ENCODE data around the gene CDR2. TPM values are rescaled to one million over a fixed set of nuclear protein-coding genes. Genes with fewer than 3 reads are reported as not detected.

Gene CDR2
- total and polyA plus RNA-seq, 2 of the 13 experiments (the other 11 are each of a cell fraction or from before 2014, with no cell fraction given): 59.0 to 78.9 TPM

DNA sequence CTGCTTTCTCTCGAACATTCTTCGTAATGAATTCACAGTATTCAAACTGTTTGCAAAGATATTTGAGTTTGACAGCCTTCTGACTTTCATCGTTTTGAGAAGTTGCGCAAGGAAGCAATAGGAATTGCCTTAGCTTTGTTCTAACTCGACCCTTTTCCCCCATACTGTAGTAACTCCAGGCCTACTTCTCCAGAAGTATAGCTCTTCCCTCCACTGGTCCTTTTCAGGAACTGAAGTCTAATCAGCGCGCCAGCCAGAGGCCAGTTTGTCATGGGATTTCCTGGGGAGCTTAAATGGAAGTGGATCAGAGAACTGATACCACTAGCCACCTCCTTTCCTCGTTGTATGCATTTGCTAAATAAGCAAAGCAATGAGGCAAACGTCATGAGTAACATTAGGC lies 27.9 kb downstream of the CDR2 start:
- no peak overlapping the region for H2AFZ ChIP-seq (ENCODE audit: low read length)
- peaks cover 5% of the 10 kb centered on the region; the same call in 1 of the 2 replicates for H4K20me1 ChIP-seq (ENCODE audit: insufficient read depth, low read length)
- FAIRE-seq: no peak
- no peak overlapping the region for H3K4me3 ChIP-seq (replicated peaks in 1 of 3; ENCODE audit: insufficient read depth in 1 of 3, low read depth in 2 of 3, low read length in 3 of 3)
- in situ Hi-C loops (cut with HindIII; ENCODE audit: extremely low pct_ligation_motif_present, low pct_unique_long_range_greater_than_20kb) (loop anchor here (25.0 kb wide), 2 partner anchors 784 to 1184 kb away; partner anchors contain the start of genes DNAH3 and LDAF1), intact Hi-C loops (cut with micrococcal nuclease; ENCODE audit: unreplicated experiment) (no loop called here)
- H3K27ac ChIP-seq (ENCODE audit: extremely low read length, insufficient read depth, low read length): no peak overlapping the region
- no peak overlapping the region for H3K4me2 ChIP-seq (ENCODE audit: low read depth, low read length)
- ATAC-seq: 0 out of 3 replicates have a peak, but pooled peaks have one; percentile 17
- 83% methylated on average over 9 of the region's 9 CpGs for WGBS (ENCODE audit: low lambda C conversion rate)
- TF ChIP-seq PAF1 (CRISPR knock-in tag; IDR thresholded peaks at IDR 0.05): peak; percentile 19; the same call in 1 of the 2 replicates
- TF ChIP-seq CEBPB (IDR thresholded peaks at IDR 0.05; ENCODE audit: borderline replicate concordance, low read depth, low read length): peak; percentile 87
- TF ChIP-seq CEBPG (CRISPR knock-in tag; IDR thresholded peaks at IDR 0.05): peak; percentile 59
- TF ChIP-seq ZC3H13 (CRISPR knock-in tag; IDR thresholded peaks at IDR 0.05): 0 out of 2 replicates have a peak, but pooled peaks have one; percentile 54
- no peak for TF ChIP-seq CAMTA2 (CRISPR knock-in tag; IDR thresholded peaks at IDR 0.05; ENCODE audit: borderline replicate concordance)
- TF ChIP-seq POLR2AphosphoS5 (IDR thresholded peaks at IDR 0.05; ENCODE audit: low read depth, low read length): 0 out of 2 replicates have a peak, but pooled peaks have one; percentile 1
- H3K79me2 ChIP-seq (ENCODE audit: insufficient read depth, low read length): peaks cover 4% of the 10 kb centered on the region
- TSS peak; percentile 46 for BruUV-seq (replicated peaks)
- H3K4me1 ChIP-seq (ENCODE audit: insufficient read depth, low read length): no peaks in the 10 kb centered on the region
- no peak overlapping the region for H3K9ac ChIP-seq (ENCODE audit: insufficient read depth, low read depth, low read length)
- ChIA-PET POLR2A (interaction anchor here (1.0 to 2.1 kb wide), 2 partner anchors 10 to 27 kb away, joined by 3 to 6 read pairs; no protein-coding TSS in a partner anchor), CTCF (ENCODE audit: low intra/inter-chr PET ratio, low total read pairs) (no interaction called here)
- H3K36me3 ChIP-seq (replicated peaks in 1 of 2; ENCODE audit: control insufficient read depth in 1 of 2, insufficient read depth in 2 of 2, low read length in 2 of 2): peaks cover 39 to 61% of the 10 kb centered on the region in 2 experiments
- H3K27me3 ChIP-seq (ENCODE audit: control insufficient read depth in 1 of 2, insufficient read depth in 2 of 2, low read length in 2 of 2): no peaks in the 10 kb centered on the region
- DNase-seq (ENCODE audit: low spot score): no peak
- H3K9me3 ChIP-seq (ENCODE audit: low read length): no peaks in the 10 kb centered on the region

DNA sequence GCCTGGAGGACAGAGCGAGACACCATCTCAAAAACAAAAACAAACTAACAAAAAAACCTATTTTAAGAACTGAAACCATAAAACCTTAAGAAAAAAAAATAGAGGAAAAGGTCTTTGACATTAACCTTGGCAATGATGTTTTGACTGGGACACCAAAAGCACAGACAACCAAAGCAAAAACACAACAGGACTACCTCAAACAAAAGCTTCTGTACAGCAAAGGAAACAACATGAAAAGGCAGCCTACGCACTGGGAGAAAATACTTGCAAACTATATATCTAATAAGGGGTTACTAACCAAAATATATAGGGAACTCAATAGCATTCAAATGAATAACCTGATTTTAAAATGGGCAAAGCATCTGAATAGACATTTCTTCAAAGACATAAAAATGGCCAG lies 32.3 kb downstream of the CDR2 start:
- Histone ChIP-seq H3K9me3 (ENCODE audit: low read length) (peaks cover 6% of the 10 kb centered on the region), H3K36me3 (replicated peaks in 1 of 2; ENCODE audit: control insufficient read depth in 1 of 2, insufficient read depth in 2 of 2, low read length in 2 of 2) (peaks cover 12 to 22% of the 10 kb centered on the region in 2 experiments), H3K4me2 (ENCODE audit: low read depth, low read length) (no peak overlapping the region), H3K27ac (ENCODE audit: extremely low read length, insufficient read depth, low read length) (no peak overlapping the region), H3K4me3 (replicated peaks in 1 of 3; ENCODE audit: insufficient read depth in 1 of 3, low read depth in 2 of 3, low read length in 3 of 3) (no peak overlapping the region), H3K4me1 (ENCODE audit: insufficient read depth, low read length) (no peaks in the 10 kb centered on the region), H3K27me3 (ENCODE audit: control insufficient read depth in 1 of 2, insufficient read depth in 2 of 2, low read length in 2 of 2) (no peaks in the 10 kb centered on the region), H3K79me2 (ENCODE audit: insufficient read depth, low read length) (no peaks in the 10 kb centered on the region), H4K20me1 (ENCODE audit: insufficient read depth, low read length) (no peaks in the 10 kb centered on the region), H2AFZ (ENCODE audit: low read length) (no peak overlapping the region), H3K9ac (ENCODE audit: insufficient read depth, low read depth, low read length) (no peak overlapping the region)
- no TSS peak for BruUV-seq (replicated peaks)
- WGBS (ENCODE audit: low lambda C conversion rate): over 99% methylated on average over 2 of the region's 2 CpGs
- no peak for FAIRE-seq
- intact Hi-C loops (cut with micrococcal nuclease; ENCODE audit: unreplicated experiment) (no loop called here), in situ Hi-C loops (cut with HindIII; ENCODE audit: extremely low pct_ligation_motif_present, low pct_unique_long_range_greater_than_20kb) (loop anchor here (25.0 kb wide), 2 partner anchors 780 to 1180 kb away; partner anchors contain the start of genes DNAH3 and LDAF1)
- ChIA-PET CTCF (ENCODE audit: low intra/inter-chr PET ratio, low total read pairs) (no interaction called here), POLR2A (no interaction called here)
- no peak for ATAC-seq
- DNase-seq (ENCODE audit: low spot score): no peak
- TF ChIP-seq MBD4 (IDR thresholded peaks at IDR 0.05; ENCODE audit: borderline replicate concordance, low read length) (no peak), ZFP62 (CRISPR knock-in tag; IDR thresholded peaks at IDR 0.05) (no peak), FOXA3 (CRISPR knock-in tag; IDR thresholded peaks at IDR 0.05) (no peak), ZNF782 (CRISPR knock-in tag; IDR thresholded peaks at IDR 0.05; ENCODE audit: borderline replicate concordance) (no peak), ZNF749 (CRISPR knock-in tag; IDR thresholded peaks at IDR 0.05; ENCODE audit: borderline replicate concordance) (no peak), ZNF431 (CRISPR knock-in tag; IDR thresholded peaks at IDR 0.05; ENCODE audit: borderline replicate concordance, low read depth) (no peak), HNF4G (IDR thresholded peaks at IDR 0.05; ENCODE audit: borderline replicate concordance, low read depth, low read length) (no peak), HNF4G (CRISPR knock-in tag; IDR thresholded peaks at IDR 0.05; ENCODE audit: borderline replicate concordance, low read depth) (no peak), HNRNPK (IDR thresholded peaks at IDR 0.05; ENCODE audit: low read depth, low read length, poor library complexity, severe bottlenecking) (no peak), CREM (IDR thresholded peaks at IDR 0.05) (no peak), CREM (CRISPR knock-in tag; IDR thresholded peaks at IDR 0.05) (no peak), ZNF549 (CRISPR knock-in tag; IDR thresholded peaks at IDR 0.05) (no peak), ELF3 (CRISPR knock-in tag; IDR thresholded peaks at IDR 0.05) (no peak), ATRX (CRISPR knock-in tag; IDR thresholded peaks at IDR 0.05; ENCODE audit: borderline replicate concordance) (no peak), TARDBP (CRISPR knock-in tag; IDR thresholded peaks at IDR 0.05) (no peak)

Measured in HepG2 (cell line).